Liver (tissue), 9 donors: ENCODE data around the gene OR51A2. TPM values are rescaled to one million over a fixed set of nuclear protein-coding genes. Genes with fewer than 3 reads are reported as not detected.

ENCODE experiments used
- DNase-seq: peaks from one replicate; pipeline ENCODE4 v3.0.0-alpha.2; 2017; ENCODE audit warnings: low spot score
- H3K27ac ChIP-seq, 2 donors: one replicate each; pipeline ENCODE4 v1.7.0; 2013; ENCODE audit warnings: inconsistent platforms in 2 of 2, low read length in 2 of 2, control low read depth in 1 of 2, low read depth in 1 of 2, mild to moderate bottlenecking in 1 of 2
- H3K27me3 ChIP-seq, 4 donors: one replicate each; pipeline versions ENCODE4 v1.6.1 to v1.7.0; 2013; ENCODE audit warnings: low read length in 3 of 4, inconsistent platforms in 1 of 4, mild to moderate bottlenecking in 1 of 4, moderate library complexity in 1 of 4; ENCODE audit not compliant: control insufficient read depth in 4 of 4, insufficient read depth in 4 of 4
- H3K36me3 ChIP-seq, 4 donors: one replicate each; pipeline versions ENCODE4 v1.6.1 to v1.7.0; 2013; ENCODE audit warnings: low read length in 3 of 4, mild to moderate bottlenecking in 3 of 4, low read depth in 1 of 4, moderate library complexity in 1 of 4; ENCODE audit not compliant: control insufficient read depth in 4 of 4, insufficient read depth in 3 of 4
- H3K4me1 ChIP-seq, 4 donors: one replicate each; pipeline versions ENCODE4 v1.6.1 to v1.7.0; 2013; ENCODE audit warnings: low read length in 3 of 4, mild to moderate bottlenecking in 3 of 4, moderate library complexity in 1 of 4; ENCODE audit not compliant: control insufficient read depth in 4 of 4, insufficient read depth in 4 of 4
- H3K4me3 ChIP-seq, 3 donors: one replicate each; pipeline versions ENCODE4 v1.6.1 to v1.7.0; 2013; ENCODE audit warnings: low read length in 3 of 3, control low read depth in 1 of 3, low read depth in 1 of 3, mild to moderate bottlenecking in 1 of 3
- H3K9ac ChIP-seq, 2 donors: one replicate each; pipeline ENCODE4 v1.7.0; 2013; ENCODE audit warnings: low read length in 2 of 2, mild to moderate bottlenecking in 2 of 2, moderate library complexity in 2 of 2, control low read depth in 1 of 2, low read depth in 1 of 2
- H3K9me3 ChIP-seq, 4 donors: one replicate each; pipeline versions ENCODE4 v1.6.1 to v1.7.0; 2013; ENCODE audit warnings: low read length in 3 of 4; ENCODE audit not compliant: control insufficient read depth in 4 of 4
- FOXA2 ChIP-seq: IDR thresholded peaks from 2 replicates; pipeline ENCODE4 v1.6.1; 2016; ENCODE audit warnings: antibody characterized with exemption
- HNF4A ChIP-seq, 2 donors: conservative IDR thresholded peaks; 2 replicates each; pipeline ENCODE4 v1.6.1; 2016; ENCODE audit warnings: antibody characterized with exemption in 2 of 2, mild to moderate bottlenecking in 2 of 2
- RAD21 ChIP-seq, 2 donors: IDR thresholded peaks; 2 replicates each; pipeline ENCODE4 v1.6.1; 2016; ENCODE audit warnings: antibody characterized with exemption in 2 of 2, mild to moderate bottlenecking in 2 of 2
- TAF1 ChIP-seq: conservative IDR thresholded peaks from 2 replicates; pipeline ENCODE4 v1.6.1; 2016; ENCODE audit warnings: antibody characterized with exemption, mild to moderate bottlenecking
- WGBS: extraction: QIAGEN DNeasy Blood & Tissue Kit; methylation state at CpG from one replicate; pipeline ENCODE4 v1.1.7; 2013; 5-methylcytosine and 5-hydroxymethylcytosine counted together
- polyA plus RNA-seq, 2 donors: library from polyadenylated mRNA; stranded (reverse) in 1 of 2; unstranded in 1 of 2; fragments of 200-250 nt in 1 of 2; fragments of >200 nt in 1 of 2; fragmentation: Nextera tagmentation in 1 of 2; extraction: Ambion mirVana in 1 of 2; gene quantifications; one replicate each; pipeline versions ENCODE4 v1.2.1 to v1.2.3, GENCODE V29; 2013 to 2015
- total RNA-seq, 2 donors: library from RNA; depleted of rRNA; stranded (reverse); fragments of >200 nt; gene quantifications; one replicate each; pipeline ENCODE4 v1.2.3, GENCODE V29; 2014
- TF ChIP-seq, protein P1 (sequence below): IDR thresholded peaks from 2 replicates; pipeline ENCODE4 v1.6.1; 2016; ENCODE audit warnings: antibody characterized with exemption, mild to moderate bottlenecking
- TF ChIP-seq, protein P2 (sequence below): IDR thresholded peaks from 2 replicates; pipeline ENCODE4 v1.6.1; 2016; ENCODE audit warnings: antibody characterized with exemption
- TF ChIP-seq, protein P3 (sequence below): IDR thresholded peaks from 2 replicates; pipeline ENCODE4 v1.6.1; 2016; ENCODE audit warnings: antibody characterized with exemption
- TF ChIP-seq, protein P4 (sequence below): fragments of 150-350 bp; IDR thresholded peaks from 2 replicates; pipeline ENCODE4 v1.5.1; 2017; ENCODE audit warnings: improper control_type of control experiment, low read depth, low read length; ENCODE audit not compliant: missing input control
- donor health status: healthy.
- donor health status: healthy.
- donor health status: healthy.
- donor health status: healthy.
- donor health status: healthy.

The OR51A2 gene
- total and polyA plus RNA-seq, 4 donors: not detected

DNA sequence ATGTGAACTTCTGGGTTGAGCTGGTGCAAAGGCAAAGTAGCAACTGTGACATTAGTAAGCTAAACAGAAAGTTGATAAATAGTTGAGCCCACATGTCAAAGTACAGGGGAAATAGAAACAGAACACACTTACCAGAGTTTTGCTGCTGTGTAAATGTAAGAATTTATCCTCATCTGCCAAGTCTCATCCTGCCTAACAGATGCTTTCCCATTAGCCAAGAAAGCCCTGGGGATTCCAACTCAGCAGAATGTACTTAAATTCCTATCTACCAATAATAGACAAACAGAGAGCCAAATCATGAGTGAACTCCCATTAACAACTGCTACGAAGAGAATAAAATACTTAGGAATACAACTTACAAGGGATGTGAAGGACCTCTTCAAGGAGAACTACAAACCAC lies 7.3 kb upstream of the OR51A2 start:
- Histone ChIP-seq H3K27me3 (no peaks in the 10 kb centered on the region), H3K9me3 (peaks cover 0 to 2% (median 0%) of the 10 kb centered on the region in 4 donors), H3K9ac (no peak overlapping the region), H3K27ac (no peak overlapping the region), H3K4me1 (no peaks in the 10 kb centered on the region), H3K4me3 (no peak overlapping the region), H3K36me3 (no peaks in the 10 kb centered on the region)
- TF ChIP-seq, protein P1, sequence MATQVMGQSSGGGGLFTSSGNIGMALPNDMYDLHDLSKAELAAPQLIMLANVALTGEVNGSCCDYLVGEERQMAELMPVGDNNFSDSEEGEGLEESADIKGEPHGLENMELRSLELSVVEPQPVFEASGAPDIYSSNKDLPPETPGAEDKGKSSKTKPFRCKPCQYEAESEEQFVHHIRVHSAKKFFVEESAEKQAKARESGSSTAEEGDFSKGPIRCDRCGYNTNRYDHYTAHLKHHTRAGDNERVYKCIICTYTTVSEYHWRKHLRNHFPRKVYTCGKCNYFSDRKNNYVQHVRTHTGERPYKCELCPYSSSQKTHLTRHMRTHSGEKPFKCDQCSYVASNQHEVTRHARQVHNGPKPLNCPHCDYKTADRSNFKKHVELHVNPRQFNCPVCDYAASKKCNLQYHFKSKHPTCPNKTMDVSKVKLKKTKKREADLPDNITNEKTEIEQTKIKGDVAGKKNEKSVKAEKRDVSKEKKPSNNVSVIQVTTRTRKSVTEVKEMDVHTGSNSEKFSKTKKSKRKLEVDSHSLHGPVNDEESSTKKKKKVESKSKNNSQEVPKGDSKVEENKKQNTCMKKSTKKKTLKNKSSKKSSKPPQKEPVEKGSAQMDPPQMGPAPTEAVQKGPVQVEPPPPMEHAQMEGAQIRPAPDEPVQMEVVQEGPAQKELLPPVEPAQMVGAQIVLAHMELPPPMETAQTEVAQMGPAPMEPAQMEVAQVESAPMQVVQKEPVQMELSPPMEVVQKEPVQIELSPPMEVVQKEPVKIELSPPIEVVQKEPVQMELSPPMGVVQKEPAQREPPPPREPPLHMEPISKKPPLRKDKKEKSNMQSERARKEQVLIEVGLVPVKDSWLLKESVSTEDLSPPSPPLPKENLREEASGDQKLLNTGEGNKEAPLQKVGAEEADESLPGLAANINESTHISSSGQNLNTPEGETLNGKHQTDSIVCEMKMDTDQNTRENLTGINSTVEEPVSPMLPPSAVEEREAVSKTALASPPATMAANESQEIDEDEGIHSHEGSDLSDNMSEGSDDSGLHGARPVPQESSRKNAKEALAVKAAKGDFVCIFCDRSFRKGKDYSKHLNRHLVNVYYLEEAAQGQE: no peak
- TF ChIP-seq HNF4A (conservative IDR thresholded peaks at IDR 0.05) (no peak), FOXA2 (no peak), RAD21 (IDR thresholded peaks at IDR 0.05) (no peak)
- TF ChIP-seq, protein P2, sequence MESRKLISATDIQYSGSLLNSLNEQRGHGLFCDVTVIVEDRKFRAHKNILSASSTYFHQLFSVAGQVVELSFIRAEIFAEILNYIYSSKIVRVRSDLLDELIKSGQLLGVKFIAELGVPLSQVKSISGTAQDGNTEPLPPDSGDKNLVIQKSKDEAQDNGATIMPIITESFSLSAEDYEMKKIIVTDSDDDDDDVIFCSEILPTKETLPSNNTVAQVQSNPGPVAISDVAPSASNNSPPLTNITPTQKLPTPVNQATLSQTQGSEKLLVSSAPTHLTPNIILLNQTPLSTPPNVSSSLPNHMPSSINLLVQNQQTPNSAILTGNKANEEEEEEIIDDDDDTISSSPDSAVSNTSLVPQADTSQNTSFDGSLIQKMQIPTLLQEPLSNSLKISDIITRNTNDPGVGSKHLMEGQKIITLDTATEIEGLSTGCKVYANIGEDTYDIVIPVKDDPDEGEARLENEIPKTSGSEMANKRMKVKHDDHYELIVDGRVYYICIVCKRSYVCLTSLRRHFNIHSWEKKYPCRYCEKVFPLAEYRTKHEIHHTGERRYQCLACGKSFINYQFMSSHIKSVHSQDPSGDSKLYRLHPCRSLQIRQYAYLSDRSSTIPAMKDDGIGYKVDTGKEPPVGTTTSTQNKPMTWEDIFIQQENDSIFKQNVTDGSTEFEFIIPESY: no peak
- TF ChIP-seq, protein P3, sequence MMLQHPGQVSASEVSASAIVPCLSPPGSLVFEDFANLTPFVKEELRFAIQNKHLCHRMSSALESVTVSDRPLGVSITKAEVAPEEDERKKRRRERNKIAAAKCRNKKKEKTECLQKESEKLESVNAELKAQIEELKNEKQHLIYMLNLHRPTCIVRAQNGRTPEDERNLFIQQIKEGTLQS: no peak
- TF ChIP-seq, protein P4, sequence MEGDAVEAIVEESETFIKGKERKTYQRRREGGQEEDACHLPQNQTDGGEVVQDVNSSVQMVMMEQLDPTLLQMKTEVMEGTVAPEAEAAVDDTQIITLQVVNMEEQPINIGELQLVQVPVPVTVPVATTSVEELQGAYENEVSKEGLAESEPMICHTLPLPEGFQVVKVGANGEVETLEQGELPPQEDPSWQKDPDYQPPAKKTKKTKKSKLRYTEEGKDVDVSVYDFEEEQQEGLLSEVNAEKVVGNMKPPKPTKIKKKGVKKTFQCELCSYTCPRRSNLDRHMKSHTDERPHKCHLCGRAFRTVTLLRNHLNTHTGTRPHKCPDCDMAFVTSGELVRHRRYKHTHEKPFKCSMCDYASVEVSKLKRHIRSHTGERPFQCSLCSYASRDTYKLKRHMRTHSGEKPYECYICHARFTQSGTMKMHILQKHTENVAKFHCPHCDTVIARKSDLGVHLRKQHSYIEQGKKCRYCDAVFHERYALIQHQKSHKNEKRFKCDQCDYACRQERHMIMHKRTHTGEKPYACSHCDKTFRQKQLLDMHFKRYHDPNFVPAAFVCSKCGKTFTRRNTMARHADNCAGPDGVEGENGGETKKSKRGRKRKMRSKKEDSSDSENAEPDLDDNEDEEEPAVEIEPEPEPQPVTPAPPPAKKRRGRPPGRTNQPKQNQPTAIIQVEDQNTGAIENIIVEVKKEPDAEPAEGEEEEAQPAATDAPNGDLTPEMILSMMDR: no peak
- DNase-seq: no peak
- WGBS: 65% methylated on average over 1 of the region's 1 CpG

DNA sequence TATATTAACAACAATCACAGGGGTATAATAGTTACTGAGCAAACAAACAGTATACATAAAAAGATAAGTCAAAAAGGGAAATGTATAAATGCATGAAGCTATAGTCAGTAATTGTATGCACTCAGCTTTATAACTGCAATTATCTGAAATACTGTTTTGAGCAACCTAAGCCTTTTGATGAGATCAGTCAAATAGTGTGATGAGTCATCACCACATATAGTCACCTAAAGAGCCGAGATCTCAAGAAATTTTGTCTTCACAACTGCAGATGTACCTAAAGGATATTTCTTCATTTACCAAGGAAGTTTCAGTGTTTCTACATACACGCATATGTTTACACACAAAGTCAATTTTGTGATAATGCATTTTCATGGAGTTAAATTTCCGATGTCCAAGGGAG lies 5.4 kb upstream of the OR51A2 start:
- WGBS: 72% methylated on average over 3 of the region's 3 CpGs
- no peaks in the 10 kb centered on the region for H3K4me1 ChIP-seq
- no peaks in the 10 kb centered on the region for H3K27me3 ChIP-seq
- DNase-seq: no peak
- H3K9ac ChIP-seq: no peak overlapping the region
- no peak for TF ChIP-seq FOXA2
- TF ChIP-seq RAD21 (IDR thresholded peaks at IDR 0.05): no peak
- TF ChIP-seq TAF1: no peak
- TF ChIP-seq, protein P4: no peak
- no peak overlapping the region for H3K27ac ChIP-seq
- no peaks in the 10 kb centered on the region for H3K36me3 ChIP-seq
- peaks cover 0 to 2% (median 0%) of the 10 kb centered on the region in 4 donors for H3K9me3 ChIP-seq
- no peak overlapping the region for H3K4me3 ChIP-seq
